K562 (cell line): ENCODE measurements around the gene SESN3. TPM values are rescaled to one million over a fixed set of nuclear protein-coding genes. Genes with fewer than 3 reads are reported as not detected.

Experiments used
- ATAC-seq: fragments of 200-7000 bp; cut with Tn5 transposase; 3 replicates; pipeline ENCODE4 v1.9.1; 2020; ENCODE audit warnings: moderate library complexity
- BruUV-seq: library from RNA; stranded (reverse); fragments of 400-500 nt; replicated peaks from 2 replicates; lab custom pipeline; 2021; lab: Mats Ljungman, UMichigan
- CTCF ChIA-PET: fragments of 300-600 bp; formaldehyde crosslinking; extraction: SDS; loops from one replicate; lab custom pipeline; 2021; ENCODE audit warnings: low intra/inter-chr PET ratio; lab: Yijun Ruan, JAX
- POLR2A ChIA-PET: fragments of 300-600, 350-650 bp; sonication (Branson Sonifier 250); formaldehyde crosslinking; extraction: SDS; loops from one replicate; lab custom pipeline; 2021; ENCODE audit warnings: antibody characterized with exemption, inconsistent platforms; lab: Yijun Ruan, JAX
- DNase-seq, 4 experiments: peaks; one replicate each; pipeline versions ENCODE4 v3.0.0 to v3.0.0-alpha.2; 2011 to 2018; ENCODE audit warnings: low spot score in 3 of 4, mixed read lengths in 3 of 4; ENCODE audit errors: extremely low read depth in 1 of 4
- FAIRE-seq: peaks from 2 replicates; lab custom pipeline; 2011; peaks lifted over from hg19 to GRCh38; lab: Jason Lieb, UNC
- H2AFZ ChIP-seq: 2 replicates; pipeline ENCODE4 v1.6.0; 2011; ENCODE audit warnings: low read depth, low read length, control low read depth, inconsistent platforms
- H3K27ac ChIP-seq: fragments of 200-600 bp; 3 replicates; pipeline ENCODE4 v1.8.0; 2011; ENCODE audit warnings: low read depth, mild to moderate bottlenecking, control low read depth, inconsistent platforms, low read length, moderate library complexity, mixed read lengths; ENCODE audit errors: extremely low read depth
- H3K27me3 ChIP-seq, 2 experiments: fragments of 300-600 bp in 1 of 2; 2 replicates in 1 of 2; 3 replicates in 1 of 2; pipeline versions ENCODE4 v1.6.0 to v1.8.0; 2011; ENCODE audit warnings: inconsistent platforms in 2 of 2, low read length in 2 of 2, mild to moderate bottlenecking in 1 of 2, mixed read lengths in 1 of 2, moderate library complexity in 1 of 2; ENCODE audit not compliant: control insufficient read depth in 2 of 2, insufficient read depth in 2 of 2
- H3K36me3 ChIP-seq: fragments of 300-600 bp; 3 replicates; pipeline ENCODE4 v1.8.0; 2011; ENCODE audit warnings: mild to moderate bottlenecking, low read length, inconsistent platforms; ENCODE audit not compliant: control insufficient read depth, insufficient read depth
- H3K4me1 ChIP-seq, 2 experiments: fragments of 200-600 bp in 1 of 2; replicated peaks in 1 of 2; 2 replicates in 1 of 2; 3 replicates in 1 of 2; pipeline versions ENCODE4 v1.5.1 to v1.8.0; 2011; ENCODE audit warnings: inconsistent platforms in 2 of 2, low read length in 2 of 2, mild to moderate bottlenecking in 1 of 2, mixed read lengths in 1 of 2, moderate library complexity in 1 of 2; ENCODE audit not compliant: control insufficient read depth in 2 of 2, insufficient read depth in 2 of 2
- H3K4me2 ChIP-seq: 2 replicates; pipeline ENCODE4 v1.6.1; 2011; ENCODE audit warnings: low read length, control low read depth, inconsistent platforms, mixed read lengths; ENCODE audit not compliant: insufficient read depth
- H3K4me3 ChIP-seq: fragments of 200-600 bp; sonication (generic), shearing (Covaris generic); 2 replicates; pipeline ENCODE4 v1.5.1; 2016; ENCODE audit warnings: control low read depth, inconsistent platforms
- H3K79me2 ChIP-seq: fragments of 200-600 bp; 3 replicates; pipeline ENCODE4 v1.8.0; 2011; ENCODE audit warnings: low read length, inconsistent platforms; ENCODE audit not compliant: control insufficient read depth, insufficient read depth
- H3K9ac ChIP-seq, 2 experiments: 2 replicates each; pipeline versions ENCODE4 v1.6.0 to v1.6.1; 2011; ENCODE audit warnings: low read depth in 2 of 2, low read length in 2 of 2, control low read depth in 1 of 2, inconsistent platforms in 1 of 2, mild to moderate bottlenecking in 1 of 2, mixed read lengths in 1 of 2; ENCODE audit not compliant: insufficient read depth in 1 of 2
- H3K9me1 ChIP-seq: one replicate; pipeline ENCODE4 v1.6.0; 2011; ENCODE audit warnings: inconsistent platforms, mild to moderate bottlenecking, low read length, moderate library complexity; ENCODE audit not compliant: control insufficient read depth, insufficient read depth
- H3K9me3 ChIP-seq: replicated peaks from 2 replicates; pipeline ENCODE4 v1.5.1; 2011; ENCODE audit warnings: low read depth, low read length, inconsistent platforms; ENCODE audit not compliant: control insufficient read depth, insufficient read depth
- H4K20me1 ChIP-seq: replicated peaks from 2 replicates; pipeline ENCODE4 v1.6.1; 2011; ENCODE audit warnings: low read length, inconsistent platforms, mixed read lengths; ENCODE audit not compliant: control insufficient read depth, insufficient read depth
- ASH1L ChIP-seq: fragments of 450-650 bp; IDR thresholded peaks from 2 replicates; pipeline ENCODE4 v1.6.1; 2018; ENCODE audit warnings: borderline replicate concordance, mild to moderate bottlenecking, low read depth; ENCODE audit not compliant: partially characterized antibody
- ELF1 ChIP-seq: fragments of 200-800 bp; sonication (Bioruptor generic); IDR thresholded peaks from 2 replicates; pipeline ENCODE4 v1.6.1; 2016; ENCODE audit warnings: missing genetic modification characterization, missing compliant biosample characterization
- ETV5 ChIP-seq: sonication (generic); formaldehyde crosslinking; IDR thresholded peaks from 2 replicates; pipeline ENCODE4 v1.4.0; 2020; ENCODE audit warnings: low read depth, mild to moderate bottlenecking, missing genetic modification reagents
- GABPB2 ChIP-seq: fragments of 250-450 bp; sonication (Bioruptor Pico); conservative IDR thresholded peaks from 2 replicates; pipeline ENCODE4 v1.5.1; 2021; ENCODE audit warnings: mild to moderate bottlenecking
- PTBP1 ChIP-seq: fragments of 200-400 bp; formaldehyde crosslinking; IDR thresholded peaks from 2 replicates; pipeline ENCODE4 v1.6.1; 2017; ENCODE audit warnings: low read depth, low read length
- PURB ChIP-seq: sonication (generic); formaldehyde crosslinking; IDR thresholded peaks from 2 replicates; pipeline ENCODE4 v1.9.0; 2021; ENCODE audit warnings: low read depth, mild to moderate bottlenecking, missing genetic modification reagents
- RBFOX2 ChIP-seq: fragments of 200-400 bp; formaldehyde crosslinking; IDR thresholded peaks from 2 replicates; pipeline ENCODE4 v1.6.1; 2017; ENCODE audit warnings: low read depth, mild to moderate bottlenecking, low read length, moderate library complexity
- RBM17 ChIP-seq: fragments of 200-400 bp; formaldehyde crosslinking; IDR thresholded peaks from 2 replicates; pipeline ENCODE4 v1.6.1; 2017; ENCODE audit warnings: low read depth, mild to moderate bottlenecking, low read length, borderline replicate concordance
- TGIF2 ChIP-seq: sonication (generic); formaldehyde crosslinking; IDR thresholded peaks from 2 replicates; pipeline ENCODE4 v1.8.1; 2022; ENCODE audit warnings: mild to moderate bottlenecking, missing genetic modification reagents, moderate library complexity
- ZBTB34 ChIP-seq: fragments of 250-450 bp; sonication (Bioruptor Pico); IDR thresholded peaks from 2 replicates; pipeline ENCODE4 v1.8.0; 2021; ENCODE audit warnings: mild to moderate bottlenecking, moderate library complexity
- ZNF512 ChIP-seq: IDR thresholded peaks from 2 replicates; pipeline ENCODE4 v1.6.1; 2016; ENCODE audit warnings: missing genetic modification characterization, missing compliant biosample characterization
- WGBS: fragments of 100-300 bp; shearing (Covaris generic); methylation state at CpG from one replicate; pipeline ENCODE4 v1.1.6; 2016; ENCODE audit warnings: low coverage, mixed read lengths; ENCODE audit not compliant: insufficient coverage; ENCODE audit errors: missing lambda C conversion rate; 5-methylcytosine and 5-hydroxymethylcytosine counted together
- in situ Hi-C: fragments of 300-500 bp; cut with MboI; formaldehyde crosslinking; loops from 4 replicates; pipeline ENCODE4 v1.15.0; 2018; ENCODE audit warnings: inconsistent platforms, mixed read lengths
- intact Hi-C: fragments of 100-400 bp; cut with micrococcal nuclease; formaldehyde crosslinking; loops from 2 replicates; pipeline ENCODE4 v1.14.2; 2022
- polyA plus RNA-seq, 8 experiments: library from polyadenylated mRNA; depleted of rRNA in 4 of 8; stranded (reverse) in 5 of 8; unstranded in 3 of 8; fragments of >200 nt; fragmentation: Nextera tagmentation in 2 of 8; fragmentation: Illumina TruSeq in 1 of 8; extraction: Ambion mirVana in 2 of 8; extraction: Trizol in 1 of 8; gene quantifications; 2 replicates each; pipeline versions ENCODE4 v1.2.1 to v1.2.3, GENCODE V29; 2011 to 2014; ENCODE audit warnings: inconsistent platforms in 1 of 8, missing spikeins in 1 of 8
- total RNA-seq, 7 experiments: library from RNA; depleted of rRNA in 6 of 7; stranded (reverse); fragments of >200 nt in 6 of 7; fragmentation: Illumina TruSeq in 2 of 7; extraction: Trizol in 2 of 7; gene quantifications; 2 replicates each; pipeline versions ENCODE4 v1.2.1 to v1.2.3, GENCODE V29; 2011 to 2021; ENCODE audit warnings: low replicate concordance in 1 of 7
- TF ChIP-seq, protein P1 (sequence below), 2 experiments: fragments of 150-350 bp in 1 of 2; IDR thresholded peaks; 2 replicates each; pipeline ENCODE4 v1.6.1; 2012 to 2016; ENCODE audit warnings: low read depth in 2 of 2, low read length in 2 of 2, mild to moderate bottlenecking in 1 of 2, moderate library complexity in 1 of 2

The SESN3 gene
- total and polyA plus RNA-seq, 9 of the 15 experiments (the other 6 are each of a cell fraction or from before 2014, with no cell fraction given): 0.44 to 2.6 (median 1.5) TPM

DNA sequence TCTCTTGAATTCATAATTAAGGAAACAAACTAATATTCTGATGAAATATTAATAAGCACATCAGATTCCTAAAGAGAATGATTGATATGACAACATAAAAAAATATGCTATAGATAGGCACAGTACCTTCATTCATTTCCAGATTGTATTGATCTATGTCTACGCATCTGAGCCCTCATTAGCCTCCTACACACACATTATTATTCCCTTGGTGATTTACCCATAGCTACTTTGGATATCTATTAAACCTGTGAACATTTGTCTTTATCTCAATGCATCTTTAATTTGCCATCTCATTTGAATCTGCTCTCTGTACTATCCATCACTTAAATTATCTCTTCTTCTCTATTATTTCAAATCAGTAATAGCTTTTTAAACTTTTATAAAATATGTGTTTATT lies 18.4 kb downstream of the SESN3 start:
- no peaks in the 10 kb centered on the region for H4K20me1 ChIP-seq
- no peak overlapping the region for H3K9ac ChIP-seq
- intact Hi-C loops: no loop called here
- H3K4me2 ChIP-seq: no peak overlapping the region
- 18% methylated on average over 1 of the region's 1 CpG for WGBS
- ATAC-seq (no peak), FAIRE-seq (no peak), DNase-seq (no peak)
- no peak overlapping the region for H3K27ac ChIP-seq
- H3K79me2 ChIP-seq: no peaks in the 10 kb centered on the region
- no TSS peak for BruUV-seq
- H3K27me3 ChIP-seq: no peaks in the 10 kb centered on the region
- no peak for TF ChIP-seq TGIF2 (CRISPR knock-in tag)
- no peak for TF ChIP-seq RBM17
- TF ChIP-seq ZBTB34 (CRISPR knock-in tag): no peak
- no peak for TF ChIP-seq GABPB2
- no peak for TF ChIP-seq ETV5 (CRISPR knock-in tag)
- TF ChIP-seq PTBP1: no peak
- TF ChIP-seq ELF1 (tag): no peak
- TF ChIP-seq, protein P1, sequence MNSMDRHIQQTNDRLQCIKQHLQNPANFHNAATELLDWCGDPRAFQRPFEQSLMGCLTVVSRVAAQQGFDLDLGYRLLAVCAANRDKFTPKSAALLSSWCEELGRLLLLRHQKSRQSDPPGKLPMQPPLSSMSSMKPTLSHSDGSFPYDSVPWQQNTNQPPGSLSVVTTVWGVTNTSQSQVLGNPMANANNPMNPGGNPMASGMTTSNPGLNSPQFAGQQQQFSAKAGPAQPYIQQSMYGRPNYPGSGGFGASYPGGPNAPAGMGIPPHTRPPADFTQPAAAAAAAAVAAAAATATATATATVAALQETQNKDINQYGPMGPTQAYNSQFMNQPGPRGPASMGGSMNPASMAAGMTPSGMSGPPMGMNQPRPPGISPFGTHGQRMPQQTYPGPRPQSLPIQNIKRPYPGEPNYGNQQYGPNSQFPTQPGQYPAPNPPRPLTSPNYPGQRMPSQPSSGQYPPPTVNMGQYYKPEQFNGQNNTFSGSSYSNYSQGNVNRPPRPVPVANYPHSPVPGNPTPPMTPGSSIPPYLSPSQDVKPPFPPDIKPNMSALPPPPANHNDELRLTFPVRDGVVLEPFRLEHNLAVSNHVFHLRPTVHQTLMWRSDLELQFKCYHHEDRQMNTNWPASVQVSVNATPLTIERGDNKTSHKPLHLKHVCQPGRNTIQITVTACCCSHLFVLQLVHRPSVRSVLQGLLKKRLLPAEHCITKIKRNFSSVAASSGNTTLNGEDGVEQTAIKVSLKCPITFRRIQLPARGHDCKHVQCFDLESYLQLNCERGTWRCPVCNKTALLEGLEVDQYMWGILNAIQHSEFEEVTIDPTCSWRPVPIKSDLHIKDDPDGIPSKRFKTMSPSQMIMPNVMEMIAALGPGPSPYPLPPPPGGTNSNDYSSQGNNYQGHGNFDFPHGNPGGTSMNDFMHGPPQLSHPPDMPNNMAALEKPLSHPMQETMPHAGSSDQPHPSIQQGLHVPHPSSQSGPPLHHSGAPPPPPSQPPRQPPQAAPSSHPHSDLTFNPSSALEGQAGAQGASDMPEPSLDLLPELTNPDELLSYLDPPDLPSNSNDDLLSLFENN (IDR thresholded peaks at IDR 0.05; ENCODE audit: low read depth in 2 of 2, low read length in 2 of 2): no peak
- no peak for TF ChIP-seq ZNF512
- no peak for TF ChIP-seq RBFOX2
- TF ChIP-seq PURB (CRISPR knock-in tag): no peak
- TF ChIP-seq ASH1L: no peak
- CTCF ChIA-PET: no interaction called here
- no peaks in the 10 kb centered on the region for H3K36me3 ChIP-seq
- no peak overlapping the region for H2AFZ ChIP-seq
- no peaks in the 10 kb centered on the region for H3K9me1 ChIP-seq
- in situ Hi-C loops: no loop called here
- no peak overlapping the region for H3K4me3 ChIP-seq
- no peaks in the 10 kb centered on the region for H3K9me3 ChIP-seq
- POLR2A ChIA-PET: interaction anchor here (1.7 kb wide), 1 partner anchor 11 kb away, joined by 4 read pairs; no protein-coding TSS in a partner anchor
- H3K4me1 ChIP-seq: no peaks in the 10 kb centered on the region
